H1 (cell line): Measurements from ENCODE around the gene HK2.

Experiments used
- CBX8 ChIP-seq: fragments of 300-800, 300-1000 bp; sonication (generic); IDR thresholded peaks from 2 replicates; pipeline ENCODE4 v1.7.1; 2016; ENCODE audit warnings: low read depth, low read length, borderline replicate concordance
- HDAC2 ChIP-seq, 2 experiments: fragments of 300-600 bp in 1 of 2; sonication (generic) in 1 of 2; IDR thresholded peaks; 2 replicates each; pipeline ENCODE4 v1.6.1; 2011 to 2012; ENCODE audit warnings: low read depth in 2 of 2, low read length in 2 of 2, mild to moderate bottlenecking in 2 of 2, moderate library complexity in 2 of 2, borderline replicate concordance in 1 of 2, inconsistent platforms in 1 of 2
- SRF ChIP-seq: IDR thresholded peaks from 2 replicates; pipeline ENCODE4 v1.6.1; 2011; ENCODE audit warnings: mild to moderate bottlenecking, low read depth, low read length, moderate library complexity
- SUZ12 ChIP-seq: fragments of 200-600 bp; sonication (generic); IDR thresholded peaks from 2 replicates; pipeline ENCODE4 v1.6.1; 2012; ENCODE audit warnings: mild to moderate bottlenecking, inconsistent platforms, low read length, moderate library complexity, mixed read lengths
- TCF12 ChIP-seq: IDR thresholded peaks from 2 replicates; pipeline ENCODE4 v1.6.1; 2011; ENCODE audit warnings: low read depth, mild to moderate bottlenecking, low read length
- TF ChIP-seq, protein P1 (sequence below), 3 experiments: IDR thresholded peaks; 1 replicate in 2 of 3; 2 replicates in 1 of 3; pipeline versions ENCODE4 v1.5.1 to v1.6.1; 2011; ENCODE audit warnings: low read length in 3 of 3, mild to moderate bottlenecking in 3 of 3, inconsistent platforms in 2 of 3, low read depth in 1 of 3, moderate library complexity in 1 of 3; ENCODE audit not compliant: insufficient read depth in 1 of 3; ENCODE audit errors: control extremely low read depth in 1 of 3

DNA sequence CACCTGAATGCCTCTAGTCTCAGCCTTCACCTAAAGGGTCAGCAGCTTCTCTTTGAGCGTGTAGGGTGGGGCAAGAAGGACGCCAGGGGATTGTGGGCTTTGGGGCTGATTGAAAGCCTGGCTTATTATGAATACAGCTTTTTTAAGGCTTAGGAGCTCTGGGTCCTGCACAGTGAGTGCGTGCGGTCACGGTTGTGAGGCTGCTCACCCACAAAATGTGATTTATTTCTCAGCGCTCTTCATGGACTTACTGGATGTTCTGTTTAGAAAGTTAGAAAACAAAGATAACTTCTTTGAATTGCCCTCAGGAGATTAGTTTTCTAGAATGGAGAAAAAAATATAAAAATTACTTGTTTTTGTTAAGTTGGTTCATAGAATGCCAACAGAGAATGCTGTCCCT lies 37.5 kb downstream of the HK2 start:
- TF ChIP-seq, protein P1, sequence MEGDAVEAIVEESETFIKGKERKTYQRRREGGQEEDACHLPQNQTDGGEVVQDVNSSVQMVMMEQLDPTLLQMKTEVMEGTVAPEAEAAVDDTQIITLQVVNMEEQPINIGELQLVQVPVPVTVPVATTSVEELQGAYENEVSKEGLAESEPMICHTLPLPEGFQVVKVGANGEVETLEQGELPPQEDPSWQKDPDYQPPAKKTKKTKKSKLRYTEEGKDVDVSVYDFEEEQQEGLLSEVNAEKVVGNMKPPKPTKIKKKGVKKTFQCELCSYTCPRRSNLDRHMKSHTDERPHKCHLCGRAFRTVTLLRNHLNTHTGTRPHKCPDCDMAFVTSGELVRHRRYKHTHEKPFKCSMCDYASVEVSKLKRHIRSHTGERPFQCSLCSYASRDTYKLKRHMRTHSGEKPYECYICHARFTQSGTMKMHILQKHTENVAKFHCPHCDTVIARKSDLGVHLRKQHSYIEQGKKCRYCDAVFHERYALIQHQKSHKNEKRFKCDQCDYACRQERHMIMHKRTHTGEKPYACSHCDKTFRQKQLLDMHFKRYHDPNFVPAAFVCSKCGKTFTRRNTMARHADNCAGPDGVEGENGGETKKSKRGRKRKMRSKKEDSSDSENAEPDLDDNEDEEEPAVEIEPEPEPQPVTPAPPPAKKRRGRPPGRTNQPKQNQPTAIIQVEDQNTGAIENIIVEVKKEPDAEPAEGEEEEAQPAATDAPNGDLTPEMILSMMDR (IDR thresholded peaks at IDR 0.05; ENCODE audit: control extremely low read depth in 1 of 3, insufficient read depth in 1 of 3, low read depth in 1 of 3, low read length in 3 of 3) = no peak
- TF ChIP-seq CBX8 (no peak), TCF12 (no peak), SRF (no peak), SUZ12 (no peak), HDAC2 (IDR thresholded peaks at IDR 0.05; ENCODE audit: borderline replicate concordance in 1 of 2, low read depth in 2 of 2, low read length in 2 of 2) (no peak)
